GM12878 (cell line): ENCODE data around the gene GRIP2.

Source experiments
- CTCF ChIP-seq, 3 experiments: IDR thresholded peaks in 2 of 3; conservative IDR thresholded peaks in 1 of 3; 2 replicates each; pipeline ENCODE4 v1.5.1; 2011; ENCODE audit warnings: low read depth in 3 of 3, low read length in 3 of 3, mild to moderate bottlenecking in 3 of 3, control low read depth in 2 of 3, moderate library complexity in 2 of 3, inconsistent platforms in 1 of 3, mixed read lengths in 1 of 3; ENCODE audit not compliant: control insufficient read depth in 2 of 3, insufficient read depth in 1 of 3; ENCODE audit errors: extremely low read depth in 1 of 3
- POLR2AphosphoS5 ChIP-seq: IDR thresholded peaks from 2 replicates; pipeline ENCODE4 v1.6.1; 2011; ENCODE audit warnings: mild to moderate bottlenecking, low read length, inconsistent platforms
- SP1 ChIP-seq: IDR thresholded peaks from one replicate; pipeline ENCODE4 v1.6.1; 2011; ENCODE audit warnings: low read depth, low read length
- SPI1 ChIP-seq: IDR thresholded peaks from 2 replicates; pipeline ENCODE4 v1.6.1; 2011; ENCODE audit warnings: low read depth, mild to moderate bottlenecking, low read length, moderate library complexity, borderline replicate concordance; ENCODE audit not compliant: insufficient read depth
- SREBF1 ChIP-seq: IDR thresholded peaks from 2 replicates; pipeline ENCODE4 v1.6.1; 2012; ENCODE audit warnings: mild to moderate bottlenecking, low read length
- TF ChIP-seq, protein P1 (sequence below): fragments of 450-650 bp; IDR thresholded peaks from 2 replicates; pipeline ENCODE4 v1.6.1; 2016; ENCODE audit warnings: mild to moderate bottlenecking
- TF ChIP-seq, protein P2 (sequence below): IDR thresholded peaks from 2 replicates; pipeline ENCODE4 v1.6.1; 2012; ENCODE audit warnings: low read length, inconsistent platforms

DNA sequence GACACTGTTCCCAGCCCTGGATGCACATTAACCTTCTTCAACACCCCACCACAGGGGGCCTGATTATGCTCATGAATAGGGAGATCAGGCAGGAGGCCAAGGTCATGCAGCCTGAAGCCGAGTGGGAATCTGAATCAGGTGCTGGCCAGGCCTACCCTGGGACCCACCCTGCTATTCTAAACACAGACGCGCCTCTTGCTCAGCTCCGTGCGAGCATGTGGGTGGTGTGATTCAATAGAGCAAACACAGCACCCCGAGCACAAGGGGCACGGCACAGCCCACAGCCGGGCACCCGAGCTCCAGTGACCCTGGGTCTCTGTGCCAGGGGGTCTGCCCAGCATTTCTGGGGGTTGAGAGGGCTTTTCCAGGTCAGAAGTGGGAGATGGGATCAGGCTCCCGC, 24.6 kb upstream of the GRIP2 start:
- TF ChIP-seq, protein P1, sequence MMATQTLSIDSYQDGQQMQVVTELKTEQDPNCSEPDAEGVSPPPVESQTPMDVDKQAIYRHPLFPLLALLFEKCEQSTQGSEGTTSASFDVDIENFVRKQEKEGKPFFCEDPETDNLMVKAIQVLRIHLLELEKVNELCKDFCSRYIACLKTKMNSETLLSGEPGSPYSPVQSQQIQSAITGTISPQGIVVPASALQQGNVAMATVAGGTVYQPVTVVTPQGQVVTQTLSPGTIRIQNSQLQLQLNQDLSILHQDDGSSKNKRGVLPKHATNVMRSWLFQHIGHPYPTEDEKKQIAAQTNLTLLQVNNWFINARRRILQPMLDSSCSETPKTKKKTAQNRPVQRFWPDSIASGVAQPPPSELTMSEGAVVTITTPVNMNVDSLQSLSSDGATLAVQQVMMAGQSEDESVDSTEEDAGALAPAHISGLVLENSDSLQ, result no peak
- TF ChIP-seq SP1, result no peak
- TF ChIP-seq, protein P2, sequence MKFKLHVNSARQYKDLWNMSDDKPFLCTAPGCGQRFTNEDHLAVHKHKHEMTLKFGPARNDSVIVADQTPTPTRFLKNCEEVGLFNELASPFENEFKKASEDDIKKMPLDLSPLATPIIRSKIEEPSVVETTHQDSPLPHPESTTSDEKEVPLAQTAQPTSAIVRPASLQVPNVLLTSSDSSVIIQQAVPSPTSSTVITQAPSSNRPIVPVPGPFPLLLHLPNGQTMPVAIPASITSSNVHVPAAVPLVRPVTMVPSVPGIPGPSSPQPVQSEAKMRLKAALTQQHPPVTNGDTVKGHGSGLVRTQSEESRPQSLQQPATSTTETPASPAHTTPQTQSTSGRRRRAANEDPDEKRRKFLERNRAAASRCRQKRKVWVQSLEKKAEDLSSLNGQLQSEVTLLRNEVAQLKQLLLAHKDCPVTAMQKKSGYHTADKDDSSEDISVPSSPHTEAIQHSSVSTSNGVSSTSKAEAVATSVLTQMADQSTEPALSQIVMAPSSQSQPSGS, result no peak
- TF ChIP-seq CTCF (IDR thresholded peaks at IDR 0.05 in 2 of 3, conservative IDR thresholded peaks at IDR 0.05 in 1 of 3; ENCODE audit: control insufficient read depth in 2 of 3, extremely low read depth in 1 of 3, insufficient read depth in 1 of 3, low read depth in 3 of 3, low read length in 3 of 3), result no peak
- TF ChIP-seq SREBF1, result no peak
- TF ChIP-seq SPI1, result no peak
- TF ChIP-seq POLR2AphosphoS5, result no peak
